Measurements from ENCODE around the gene TBCK. TPM values are rescaled to one million over a fixed set of nuclear protein-coding genes. Genes with fewer than 3 reads are reported as not detected.

Gene TBCK
- total RNA-seq, 1 experiment from 2014 or later = 19.7 TPM

DNA sequence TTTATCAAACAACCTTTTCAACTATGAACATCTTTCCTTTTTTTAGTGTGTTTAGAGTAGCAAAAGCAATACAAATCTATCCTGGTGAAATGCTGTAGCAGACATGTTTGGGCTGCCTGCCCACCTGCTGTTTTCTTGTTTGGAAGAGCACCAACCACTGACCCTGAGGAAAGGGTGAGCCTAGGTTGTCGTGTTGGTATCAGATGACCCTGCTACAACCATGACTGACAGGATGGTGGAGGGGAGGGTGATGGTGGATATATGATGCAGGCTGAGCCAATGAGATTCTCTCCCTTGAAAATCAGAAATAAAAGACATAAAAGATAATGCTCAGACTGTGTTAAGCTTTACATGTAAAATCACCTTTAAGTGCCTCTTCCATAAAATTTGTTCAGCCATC lies 219.6 kb downstream of the TBCK start:
- DNase-seq = no peak
- no peaks in the 10 kb centered on the region for H3K9me3 Mint-ChIP-seq (ENCODE audit: low read depth, unreplicated experiment)
- H3K27ac Mint-ChIP-seq (ENCODE audit: unreplicated experiment) = no peak overlapping the region
- intact Hi-C loops (cut with micrococcal nuclease; ENCODE audit: unreplicated experiment) = no loop called here
- no TSS peak for BruUV-seq (replicated peaks)
- CTCF ChIA-PET = no interaction called here
- TF ChIP-seq, protein P1, sequence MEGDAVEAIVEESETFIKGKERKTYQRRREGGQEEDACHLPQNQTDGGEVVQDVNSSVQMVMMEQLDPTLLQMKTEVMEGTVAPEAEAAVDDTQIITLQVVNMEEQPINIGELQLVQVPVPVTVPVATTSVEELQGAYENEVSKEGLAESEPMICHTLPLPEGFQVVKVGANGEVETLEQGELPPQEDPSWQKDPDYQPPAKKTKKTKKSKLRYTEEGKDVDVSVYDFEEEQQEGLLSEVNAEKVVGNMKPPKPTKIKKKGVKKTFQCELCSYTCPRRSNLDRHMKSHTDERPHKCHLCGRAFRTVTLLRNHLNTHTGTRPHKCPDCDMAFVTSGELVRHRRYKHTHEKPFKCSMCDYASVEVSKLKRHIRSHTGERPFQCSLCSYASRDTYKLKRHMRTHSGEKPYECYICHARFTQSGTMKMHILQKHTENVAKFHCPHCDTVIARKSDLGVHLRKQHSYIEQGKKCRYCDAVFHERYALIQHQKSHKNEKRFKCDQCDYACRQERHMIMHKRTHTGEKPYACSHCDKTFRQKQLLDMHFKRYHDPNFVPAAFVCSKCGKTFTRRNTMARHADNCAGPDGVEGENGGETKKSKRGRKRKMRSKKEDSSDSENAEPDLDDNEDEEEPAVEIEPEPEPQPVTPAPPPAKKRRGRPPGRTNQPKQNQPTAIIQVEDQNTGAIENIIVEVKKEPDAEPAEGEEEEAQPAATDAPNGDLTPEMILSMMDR (IDR thresholded peaks at IDR 0.05; ENCODE audit: unreplicated experiment) = no peak
- H3K27me3 Mint-ChIP-seq (ENCODE audit: unreplicated experiment) = no peaks in the 10 kb centered on the region
- H3K4me3 Mint-ChIP-seq (ENCODE audit: low read depth, unreplicated experiment) = no peak overlapping the region
- H3K36me3 Mint-ChIP-seq (ENCODE audit: insufficient read depth, unreplicated experiment) = no peaks in the 10 kb centered on the region
- H3K4me1 Mint-ChIP-seq (ENCODE audit: low read depth, unreplicated experiment) = no peaks in the 10 kb centered on the region

DNA sequence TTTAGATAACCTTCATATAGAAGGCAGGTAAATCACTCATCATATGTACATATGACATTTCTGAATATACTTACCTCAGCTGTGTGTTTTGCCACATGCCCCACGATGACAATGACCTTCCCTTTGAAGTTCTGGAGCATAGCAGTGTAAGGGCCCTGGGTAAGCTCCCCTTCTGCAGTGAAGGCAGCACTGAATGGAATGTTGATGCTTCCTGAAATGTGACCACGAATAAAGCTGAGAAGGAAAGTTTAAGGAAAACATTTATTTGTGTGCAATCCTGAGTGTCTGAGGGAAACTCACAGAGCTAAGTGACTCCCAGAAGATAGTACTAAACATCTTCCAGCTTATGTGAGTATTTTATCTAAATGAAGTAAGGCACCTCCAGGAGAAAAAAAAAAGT lies 220.6 kb downstream of the TBCK start:
- Mint-ChIP-seq H3K9me3 (ENCODE audit: low read depth, unreplicated experiment) (peaks cover 6% of the 10 kb centered on the region), H3K4me1 (ENCODE audit: low read depth, unreplicated experiment) (no peaks in the 10 kb centered on the region), H3K27ac (ENCODE audit: unreplicated experiment) (no peak overlapping the region), H3K4me3 (ENCODE audit: low read depth, unreplicated experiment) (no peak overlapping the region), H3K27me3 (ENCODE audit: unreplicated experiment) (no peaks in the 10 kb centered on the region), H3K36me3 (ENCODE audit: insufficient read depth, unreplicated experiment) (no peaks in the 10 kb centered on the region)
- TF ChIP-seq, protein P1 (IDR thresholded peaks at IDR 0.05; ENCODE audit: unreplicated experiment) = no peak
- intact Hi-C loops (cut with micrococcal nuclease; ENCODE audit: unreplicated experiment) = no loop called here
- DNase-seq = no peak
- no TSS peak for BruUV-seq (replicated peaks)
- CTCF ChIA-PET = no interaction called here

DNA sequence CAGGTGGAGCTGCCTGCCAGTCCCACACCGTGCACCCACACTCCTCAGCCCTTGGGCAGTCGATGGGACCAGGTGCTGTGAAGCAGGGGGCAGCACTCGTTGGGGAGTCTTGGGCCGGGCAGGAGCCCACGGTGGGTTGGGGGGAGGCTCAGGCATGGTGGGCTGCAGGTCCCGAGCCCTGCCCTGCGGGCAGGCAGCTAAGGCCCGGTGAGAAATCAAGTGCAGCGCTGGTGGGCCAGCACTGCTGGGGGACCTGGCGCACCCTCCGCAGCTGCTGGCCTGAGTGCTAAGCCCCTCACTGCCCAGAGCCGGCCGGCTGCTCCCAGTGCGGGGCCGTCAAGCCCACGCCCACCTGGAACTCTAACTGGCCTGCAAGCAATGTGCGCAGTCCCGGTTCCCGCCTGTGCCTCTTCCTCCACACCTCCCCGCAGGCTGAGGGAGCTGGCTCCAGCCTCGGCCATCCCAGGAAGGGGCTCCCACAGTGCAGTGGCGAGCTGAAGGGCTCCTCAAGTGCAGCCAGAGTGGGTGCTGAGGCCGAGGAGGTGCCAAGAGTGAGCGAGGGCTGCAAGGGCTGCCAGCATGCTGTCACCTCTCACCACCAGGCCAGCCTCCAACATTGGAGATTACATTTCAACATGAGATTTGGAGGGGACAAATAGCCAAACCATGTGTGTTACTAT lies 223.5 kb downstream of the TBCK start:
- no peak for DNase-seq
- no peak overlapping the region for H3K4me3 Mint-ChIP-seq (ENCODE audit: low read depth, unreplicated experiment)
- no peak overlapping the region for H3K27ac Mint-ChIP-seq (ENCODE audit: unreplicated experiment)
- no peaks in the 10 kb centered on the region for H3K27me3 Mint-ChIP-seq (ENCODE audit: unreplicated experiment)
- intact Hi-C loops (cut with micrococcal nuclease; ENCODE audit: unreplicated experiment) = no loop called here
- BruUV-seq (replicated peaks) = no TSS peak
- no peaks in the 10 kb centered on the region for H3K36me3 Mint-ChIP-seq (ENCODE audit: insufficient read depth, unreplicated experiment)
- CTCF ChIA-PET = no interaction called here
- TF ChIP-seq, protein P1 (IDR thresholded peaks at IDR 0.05; ENCODE audit: unreplicated experiment) = no peak
- H3K4me1 Mint-ChIP-seq (ENCODE audit: low read depth, unreplicated experiment) = no peaks in the 10 kb centered on the region
- H3K9me3 Mint-ChIP-seq (ENCODE audit: low read depth, unreplicated experiment) = peaks cover 6% of the 10 kb centered on the region

DNA sequence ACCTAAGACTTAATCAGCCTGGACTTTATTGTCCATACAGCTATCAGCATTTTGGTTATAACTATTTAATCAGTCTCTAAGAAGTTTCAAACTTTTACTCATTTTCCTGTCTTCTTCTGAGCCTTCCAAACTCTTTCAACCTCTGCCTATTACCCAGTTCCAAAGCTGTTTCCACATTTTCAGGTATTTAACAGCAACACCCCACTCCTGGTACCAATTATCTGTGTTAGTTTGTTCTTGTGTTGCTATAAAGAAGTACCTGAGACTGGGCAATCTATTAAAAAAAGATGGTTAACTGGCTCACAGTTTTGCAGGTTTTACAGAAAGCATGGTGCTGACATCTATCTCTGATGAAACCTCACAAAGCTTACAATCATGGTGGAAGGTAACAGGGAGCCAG lies 225.2 kb downstream of the TBCK start:
- H3K27ac Mint-ChIP-seq (ENCODE audit: unreplicated experiment) = no peak overlapping the region
- BruUV-seq (replicated peaks) = no TSS peak
- H3K36me3 Mint-ChIP-seq (ENCODE audit: insufficient read depth, unreplicated experiment) = no peaks in the 10 kb centered on the region
- no peaks in the 10 kb centered on the region for H3K4me1 Mint-ChIP-seq (ENCODE audit: low read depth, unreplicated experiment)
- peaks cover 6% of the 10 kb centered on the region for H3K9me3 Mint-ChIP-seq (ENCODE audit: low read depth, unreplicated experiment)
- CTCF ChIA-PET = no interaction called here
- TF ChIP-seq, protein P1 (IDR thresholded peaks at IDR 0.05; ENCODE audit: unreplicated experiment) = no peak
- intact Hi-C loops (cut with micrococcal nuclease; ENCODE audit: unreplicated experiment) = no loop called here
- H3K27me3 Mint-ChIP-seq (ENCODE audit: unreplicated experiment) = no peaks in the 10 kb centered on the region
- no peak overlapping the region for H3K4me3 Mint-ChIP-seq (ENCODE audit: low read depth, unreplicated experiment)
- no peak for DNase-seq
